GM23338 (cell line): Measurements from ENCODE around the gene UROS. TPM values are rescaled to one million over a fixed set of nuclear protein-coding genes. Genes with fewer than 3 reads are reported as not detected.

ENCODE experiments used
- ATAC-seq: fragments of 200-7000 bp; cut with Tn5 transposase; 3 replicates; pipeline ENCODE4 v1.9.1; 2020
- DNase-seq: peaks from one replicate; pipeline ENCODE4 v3.0.0-alpha.2; 2015; ENCODE audit warnings: low spot score
- H2AFZ ChIP-seq: fragments of 200-600 bp; sonication (generic); 2 replicates; pipeline ENCODE4 v1.8.0; 2016; ENCODE audit warnings: antibody characterized with exemption, mild to moderate bottlenecking, moderate library complexity
- H3F3A ChIP-seq: fragments of 200-600 bp; sonication (generic); replicated peaks from 2 replicates; pipeline ENCODE4 v1.8.0; 2017; ENCODE audit warnings: antibody characterized with exemption, mixed run types, low read depth
- H3K27ac ChIP-seq: fragments of 200-600 bp; sonication (generic); 2 replicates; pipeline ENCODE4 v1.6.1; 2016; ENCODE audit warnings: low read depth
- H3K27me3 ChIP-seq: fragments of 200-600 bp; sonication (generic); 2 replicates; pipeline ENCODE4 v1.8.0; 2016; ENCODE audit warnings: mild to moderate bottlenecking, mixed run types, moderate library complexity; ENCODE audit not compliant: insufficient read depth
- H3K36me3 ChIP-seq: fragments of 200-600 bp; sonication (generic); 2 replicates; pipeline ENCODE4 v1.8.0; 2016; ENCODE audit warnings: mild to moderate bottlenecking; ENCODE audit not compliant: insufficient read depth
- H3K4me1 ChIP-seq: fragments of 200-600 bp; sonication (generic); 2 replicates; pipeline ENCODE4 v1.8.0; 2016; ENCODE audit warnings: mild to moderate bottlenecking, moderate library complexity; ENCODE audit not compliant: insufficient read depth
- H3K4me2 ChIP-seq: fragments of 200-600 bp; sonication (generic); 2 replicates; pipeline ENCODE4 v1.7.1; 2017; ENCODE audit warnings: mixed run types
- H3K4me3 ChIP-seq: fragments of 200-600 bp; sonication (generic); 2 replicates; pipeline ENCODE4 v1.6.1; 2016; ENCODE audit warnings: mixed run types
- H3K79me2 ChIP-seq: fragments of 200-600 bp; sonication (generic); replicated peaks from 2 replicates; pipeline ENCODE4 v1.8.0; 2017; ENCODE audit warnings: mild to moderate bottlenecking; ENCODE audit not compliant: insufficient read depth
- H3K9me2 ChIP-seq: fragments of 200-600 bp; sonication (generic); 2 replicates; pipeline ENCODE4 v1.8.0; 2017; ENCODE audit not compliant: insufficient read depth
- H4K20me1 ChIP-seq: fragments of 200-600 bp; sonication (generic); replicated peaks from 2 replicates; pipeline ENCODE4 v1.8.0; 2017; ENCODE audit warnings: mild to moderate bottlenecking; ENCODE audit not compliant: insufficient read depth
- H3K27ac Mint-ChIP-seq: 2 replicates; pipeline ENCODE4 v1.8.0; 2020; ENCODE audit warnings: inconsistent platforms, mild to moderate bottlenecking, moderate library complexity, mixed read lengths
- H3K27me3 Mint-ChIP-seq: 3 replicates; pipeline ENCODE4 v1.8.0; 2022; ENCODE audit warnings: low read depth, mild to moderate bottlenecking, moderate library complexity, mixed read lengths, inconsistent platforms; ENCODE audit not compliant: insufficient read depth, poor library complexity
- H3K36me3 Mint-ChIP-seq: 3 replicates; pipeline ENCODE4 v1.8.0; 2021; ENCODE audit warnings: low read depth, mild to moderate bottlenecking, inconsistent platforms, moderate library complexity, mixed read lengths
- H3K4me1 Mint-ChIP-seq: 3 replicates; pipeline ENCODE4 v1.8.0; 2020; ENCODE audit warnings: mild to moderate bottlenecking, inconsistent platforms, mixed read lengths
- H3K4me3 Mint-ChIP-seq: 3 replicates; pipeline ENCODE4 v1.8.0; 2021; ENCODE audit warnings: moderate library complexity, mild to moderate bottlenecking, inconsistent platforms, mixed read lengths
- H3K9me3 Mint-ChIP-seq: 3 replicates; pipeline ENCODE4 v1.8.0; 2020; ENCODE audit warnings: moderate library complexity, mild to moderate bottlenecking, inconsistent platforms, mixed read lengths
- CREB1 ChIP-seq: fragments of 250-450 bp; sonication (Bioruptor Pico); IDR thresholded peaks from 2 replicates; pipeline ENCODE4 v1.5.0; 2020; ENCODE audit warnings: low read depth, mild to moderate bottlenecking, moderate library complexity
- EZH2 ChIP-seq: fragments of 200-600 bp; sonication (generic); IDR thresholded peaks from one replicate; pipeline ENCODE4 v1.8.0; 2017; ENCODE audit warnings: antibody characterized with exemption, mild to moderate bottlenecking, low read depth; ENCODE audit not compliant: unreplicated experiment
- EZH2phosphoT487 ChIP-seq: fragments of 200-600 bp; sonication (generic); IDR thresholded peaks from one replicate; pipeline ENCODE4 v1.8.1; 2018; ENCODE audit warnings: antibody characterized with exemption; ENCODE audit not compliant: unreplicated experiment
- JUNB ChIP-seq: IDR thresholded peaks from one replicate; pipeline ENCODE4 v1.6.1; 2016; ENCODE audit warnings: antibody characterized with exemption; ENCODE audit not compliant: unreplicated experiment
- NANOG ChIP-seq: IDR thresholded peaks from 2 replicates; pipeline ENCODE4 v1.6.1; 2016; ENCODE audit warnings: antibody characterized with exemption, borderline replicate concordance
- POLR2AphosphoS5 ChIP-seq: IDR thresholded peaks from 2 replicates; pipeline ENCODE4 v1.6.1; 2016; ENCODE audit warnings: antibody characterized with exemption, low read depth
- STAT1 ChIP-seq: IDR thresholded peaks from one replicate; pipeline ENCODE4 v1.6.1; 2016; ENCODE audit warnings: antibody characterized with exemption; ENCODE audit not compliant: unreplicated experiment
- polyA plus RNA-seq: library from polyadenylated mRNA; unstranded; fragments of >200 nt; fragmentation: Nextera tagmentation; extraction: Ambion mirVana; gene quantifications from 2 replicates; pipeline ENCODE4 v1.2.1, GENCODE V29; 2016
- total RNA-seq: library from RNA; depleted of rRNA; stranded (reverse); fragments of >200 nt; shearing (Covaris generic); gene quantifications from 2 replicates; pipeline ENCODE4 v1.2.3, GENCODE V29; 2014
- TF ChIP-seq, protein P1 (sequence below): IDR thresholded peaks from 2 replicates; pipeline ENCODE4 v1.6.1; 2016; ENCODE audit warnings: antibody characterized with exemption
- TF ChIP-seq, protein P2 (sequence below): IDR thresholded peaks from one replicate; pipeline ENCODE4 v1.6.1; 2018; ENCODE audit warnings: antibody characterized with exemption; ENCODE audit not compliant: unreplicated experiment
- TF ChIP-seq, protein P3 (sequence below), 2 experiments: fragments of 200-600 bp in 1 of 2; sonication (generic) in 1 of 2; conservative IDR thresholded peaks; 2 replicates each; pipeline versions ENCODE4 v1.5.1 to v1.6.1; 2016 to 2017; ENCODE audit warnings: antibody characterized with exemption in 2 of 2, low read depth in 2 of 2, mild to moderate bottlenecking in 2 of 2, moderate library complexity in 1 of 2

Gene UROS
- total and polyA plus RNA-seq, 2 experiments from 2014 or later: 41.3 to 43.4 TPM

DNA sequence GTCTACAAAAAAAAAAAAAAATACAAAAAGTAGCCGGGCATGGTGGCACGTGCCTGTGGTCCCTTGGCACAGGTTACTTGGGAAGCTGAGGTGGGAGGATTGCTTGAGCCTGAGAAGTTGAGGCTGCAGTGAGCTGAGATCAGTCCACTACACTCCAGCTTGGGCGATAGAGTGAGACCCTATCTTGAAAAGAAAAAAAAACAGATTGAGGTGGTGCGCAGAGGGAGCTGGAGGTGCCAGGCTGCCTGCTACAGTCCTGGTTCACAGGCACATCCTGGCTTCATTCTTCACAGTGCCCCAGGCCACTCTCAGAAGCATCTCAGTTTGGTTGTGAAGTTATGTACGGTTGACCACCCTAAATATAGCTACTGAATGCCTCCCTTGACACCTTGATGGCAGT is 52.2 kb downstream of the UROS start:
- H3K27ac Mint-ChIP-seq: no peak overlapping the region
- Histone ChIP-seq H3K27me3 (no peaks in the 10 kb centered on the region), H3K9me2 (no peaks in the 10 kb centered on the region), H3K36me3 (no peaks in the 10 kb centered on the region; the same call in 1 of the 2 replicates), H3K27ac (no peak overlapping the region), H2AFZ (no peak overlapping the region), H3K79me2 (no peaks in the 10 kb centered on the region), H3F3A (no peaks in the 10 kb centered on the region), H3K4me2 (no peak overlapping the region), H4K20me1 (no peaks in the 10 kb centered on the region), H3K4me1 (no peaks in the 10 kb centered on the region), H3K4me3 (no peak overlapping the region)
- ATAC-seq: no peak
- no peak for TF ChIP-seq POLR2AphosphoS5
- H3K36me3 Mint-ChIP-seq: no peaks in the 10 kb centered on the region
- no peak overlapping the region for H3K4me3 Mint-ChIP-seq
- no peaks in the 10 kb centered on the region; the same call in 2 of the 3 replicates for H3K9me3 Mint-ChIP-seq
- peaks cover 1% of the 10 kb centered on the region for H3K27me3 Mint-ChIP-seq
- no peak for DNase-seq
- no peaks in the 10 kb centered on the region for H3K4me1 Mint-ChIP-seq

DNA sequence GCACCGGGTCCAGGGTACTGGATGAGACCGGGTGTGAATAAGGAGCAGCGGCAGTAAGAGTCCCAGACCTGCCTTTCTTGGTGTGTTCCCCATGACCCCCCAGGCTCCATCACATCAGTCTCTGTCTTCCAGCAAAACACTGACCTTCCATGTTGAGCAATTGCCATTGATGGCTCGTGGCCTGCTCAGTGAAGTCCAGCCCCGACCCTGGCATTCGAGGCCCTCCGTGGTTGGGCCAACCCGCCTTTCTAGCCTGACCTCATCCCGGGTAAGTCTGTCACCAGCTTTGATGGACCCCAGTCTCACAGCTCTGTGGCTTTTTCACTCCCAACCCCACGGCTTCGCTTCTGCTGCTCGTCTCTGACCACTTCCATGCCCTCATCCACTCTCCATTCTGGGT is 53.9 kb downstream of the UROS start:
- H3K9me2 ChIP-seq: no peaks in the 10 kb centered on the region
- no peak overlapping the region for H3K27ac Mint-ChIP-seq
- peaks cover 2% of the 10 kb centered on the region for H3K36me3 ChIP-seq
- no peak overlapping the region for H3K4me3 Mint-ChIP-seq
- no peak for DNase-seq
- H3K4me2 ChIP-seq: no peak overlapping the region
- ATAC-seq: no peak
- no peaks in the 10 kb centered on the region for H3F3A ChIP-seq
- H3K27ac ChIP-seq: no peak overlapping the region
- no peaks in the 10 kb centered on the region for H4K20me1 ChIP-seq
- no peaks in the 10 kb centered on the region for H3K27me3 ChIP-seq
- no peaks in the 10 kb centered on the region for H3K9me3 Mint-ChIP-seq
- H3K79me2 ChIP-seq: no peaks in the 10 kb centered on the region
- H3K4me1 ChIP-seq: no peaks in the 10 kb centered on the region
- no peaks in the 10 kb centered on the region for H3K4me1 Mint-ChIP-seq
- H3K27me3 Mint-ChIP-seq: peaks cover 1% of the 10 kb centered on the region
- H2AFZ ChIP-seq: no peak overlapping the region
- peaks cover 11% of the 10 kb centered on the region; the same call in 2 of the 3 replicates for H3K36me3 Mint-ChIP-seq
- no peak overlapping the region for H3K4me3 ChIP-seq
- TF ChIP-seq JUNB (no peak), NANOG (no peak), EZH2 (no peak), STAT1 (no peak), EZH2phosphoT487 (no peak), POLR2AphosphoS5 (no peak), CREB1 (CRISPR knock-in tag) (no peak)
- TF ChIP-seq, protein P1, sequence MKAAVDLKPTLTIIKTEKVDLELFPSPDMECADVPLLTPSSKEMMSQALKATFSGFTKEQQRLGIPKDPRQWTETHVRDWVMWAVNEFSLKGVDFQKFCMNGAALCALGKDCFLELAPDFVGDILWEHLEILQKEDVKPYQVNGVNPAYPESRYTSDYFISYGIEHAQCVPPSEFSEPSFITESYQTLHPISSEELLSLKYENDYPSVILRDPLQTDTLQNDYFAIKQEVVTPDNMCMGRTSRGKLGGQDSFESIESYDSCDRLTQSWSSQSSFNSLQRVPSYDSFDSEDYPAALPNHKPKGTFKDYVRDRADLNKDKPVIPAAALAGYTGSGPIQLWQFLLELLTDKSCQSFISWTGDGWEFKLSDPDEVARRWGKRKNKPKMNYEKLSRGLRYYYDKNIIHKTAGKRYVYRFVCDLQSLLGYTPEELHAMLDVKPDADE: no peak
- TF ChIP-seq, protein P2, sequence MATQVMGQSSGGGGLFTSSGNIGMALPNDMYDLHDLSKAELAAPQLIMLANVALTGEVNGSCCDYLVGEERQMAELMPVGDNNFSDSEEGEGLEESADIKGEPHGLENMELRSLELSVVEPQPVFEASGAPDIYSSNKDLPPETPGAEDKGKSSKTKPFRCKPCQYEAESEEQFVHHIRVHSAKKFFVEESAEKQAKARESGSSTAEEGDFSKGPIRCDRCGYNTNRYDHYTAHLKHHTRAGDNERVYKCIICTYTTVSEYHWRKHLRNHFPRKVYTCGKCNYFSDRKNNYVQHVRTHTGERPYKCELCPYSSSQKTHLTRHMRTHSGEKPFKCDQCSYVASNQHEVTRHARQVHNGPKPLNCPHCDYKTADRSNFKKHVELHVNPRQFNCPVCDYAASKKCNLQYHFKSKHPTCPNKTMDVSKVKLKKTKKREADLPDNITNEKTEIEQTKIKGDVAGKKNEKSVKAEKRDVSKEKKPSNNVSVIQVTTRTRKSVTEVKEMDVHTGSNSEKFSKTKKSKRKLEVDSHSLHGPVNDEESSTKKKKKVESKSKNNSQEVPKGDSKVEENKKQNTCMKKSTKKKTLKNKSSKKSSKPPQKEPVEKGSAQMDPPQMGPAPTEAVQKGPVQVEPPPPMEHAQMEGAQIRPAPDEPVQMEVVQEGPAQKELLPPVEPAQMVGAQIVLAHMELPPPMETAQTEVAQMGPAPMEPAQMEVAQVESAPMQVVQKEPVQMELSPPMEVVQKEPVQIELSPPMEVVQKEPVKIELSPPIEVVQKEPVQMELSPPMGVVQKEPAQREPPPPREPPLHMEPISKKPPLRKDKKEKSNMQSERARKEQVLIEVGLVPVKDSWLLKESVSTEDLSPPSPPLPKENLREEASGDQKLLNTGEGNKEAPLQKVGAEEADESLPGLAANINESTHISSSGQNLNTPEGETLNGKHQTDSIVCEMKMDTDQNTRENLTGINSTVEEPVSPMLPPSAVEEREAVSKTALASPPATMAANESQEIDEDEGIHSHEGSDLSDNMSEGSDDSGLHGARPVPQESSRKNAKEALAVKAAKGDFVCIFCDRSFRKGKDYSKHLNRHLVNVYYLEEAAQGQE: no peak
- TF ChIP-seq, protein P3, sequence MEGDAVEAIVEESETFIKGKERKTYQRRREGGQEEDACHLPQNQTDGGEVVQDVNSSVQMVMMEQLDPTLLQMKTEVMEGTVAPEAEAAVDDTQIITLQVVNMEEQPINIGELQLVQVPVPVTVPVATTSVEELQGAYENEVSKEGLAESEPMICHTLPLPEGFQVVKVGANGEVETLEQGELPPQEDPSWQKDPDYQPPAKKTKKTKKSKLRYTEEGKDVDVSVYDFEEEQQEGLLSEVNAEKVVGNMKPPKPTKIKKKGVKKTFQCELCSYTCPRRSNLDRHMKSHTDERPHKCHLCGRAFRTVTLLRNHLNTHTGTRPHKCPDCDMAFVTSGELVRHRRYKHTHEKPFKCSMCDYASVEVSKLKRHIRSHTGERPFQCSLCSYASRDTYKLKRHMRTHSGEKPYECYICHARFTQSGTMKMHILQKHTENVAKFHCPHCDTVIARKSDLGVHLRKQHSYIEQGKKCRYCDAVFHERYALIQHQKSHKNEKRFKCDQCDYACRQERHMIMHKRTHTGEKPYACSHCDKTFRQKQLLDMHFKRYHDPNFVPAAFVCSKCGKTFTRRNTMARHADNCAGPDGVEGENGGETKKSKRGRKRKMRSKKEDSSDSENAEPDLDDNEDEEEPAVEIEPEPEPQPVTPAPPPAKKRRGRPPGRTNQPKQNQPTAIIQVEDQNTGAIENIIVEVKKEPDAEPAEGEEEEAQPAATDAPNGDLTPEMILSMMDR (conservative IDR thresholded peaks at IDR 0.05; ENCODE audit: low read depth in 2 of 2): no peak
